T47D (cell line): Measurements from ENCODE around the gene SEPTIN1.
"Not testable (repeated sequence)": the region's sequence is repeated elsewhere in the genome, so short reads cannot be mapped to it uniquely, and the experiment has no call there.

ENCODE experiments used
- DNase-seq, 2 experiments: peaks; one replicate each; pipeline versions ENCODE4 v3.0.0 to v3.0.0-alpha.2; 2011 to 2012; ENCODE audit warnings: low read depth in 1 of 2, low spot score in 1 of 2
- JUND ChIP-seq: IDR thresholded peaks from 2 replicates; pipeline ENCODE4 v1.6.1; 2012; ENCODE audit warnings: low read depth
- in situ Hi-C: cut with HindIII; loops from 2 replicates; pipeline ENCODE4 v1.10.0; 2016; ENCODE audit warnings: low sequenced_read_pairs, low pct_unique_long_range_greater_than_20kb

SEPTIN1 gene

DNA sequence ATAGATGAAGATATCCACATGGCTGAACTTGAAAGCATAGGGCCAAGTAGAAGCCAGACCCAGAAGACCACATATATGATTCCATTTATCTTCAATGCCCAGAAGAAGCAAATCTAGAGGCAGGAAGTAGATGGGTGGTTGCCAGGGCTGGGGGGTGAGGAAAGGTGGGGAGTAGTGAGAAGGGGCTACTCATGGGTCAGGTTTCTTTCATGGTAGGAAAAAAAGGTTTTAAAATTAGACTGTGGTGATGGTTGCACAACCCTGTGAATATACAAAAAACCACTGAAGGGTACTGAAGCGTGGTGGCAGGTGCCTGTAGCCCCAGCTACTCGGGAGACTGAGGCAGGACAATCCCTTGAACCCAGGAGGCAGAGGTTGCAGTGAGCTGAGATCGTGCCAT, 32.7 kb downstream of the SEPTIN1 start:
- no peak for TF ChIP-seq JUND
- in situ Hi-C loops, result no loop called here
- no peak for DNase-seq

DNA sequence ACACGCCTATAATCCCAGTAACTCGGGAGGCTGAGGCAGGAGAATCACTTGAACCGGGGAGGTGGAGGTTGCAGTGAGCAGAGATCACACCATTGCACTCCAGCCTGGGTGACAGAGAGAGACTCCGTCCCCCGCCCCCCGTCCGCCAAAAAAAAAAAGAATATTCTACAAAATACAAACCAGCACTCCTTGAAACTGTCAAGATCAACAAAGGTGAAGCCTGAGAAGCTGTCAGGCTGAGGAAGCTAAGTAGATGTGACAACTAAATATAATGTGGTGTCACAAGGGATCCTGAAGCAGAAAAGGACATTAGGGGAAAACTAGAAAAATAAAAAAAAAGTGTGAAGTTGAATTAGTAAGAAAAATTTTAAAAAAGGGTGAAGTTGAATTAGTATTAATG, 33.4 kb downstream of the SEPTIN1 start:
- TF ChIP-seq JUND, result no peak
- in situ Hi-C loops, result no loop called here
- DNase-seq, result no peak

DNA sequence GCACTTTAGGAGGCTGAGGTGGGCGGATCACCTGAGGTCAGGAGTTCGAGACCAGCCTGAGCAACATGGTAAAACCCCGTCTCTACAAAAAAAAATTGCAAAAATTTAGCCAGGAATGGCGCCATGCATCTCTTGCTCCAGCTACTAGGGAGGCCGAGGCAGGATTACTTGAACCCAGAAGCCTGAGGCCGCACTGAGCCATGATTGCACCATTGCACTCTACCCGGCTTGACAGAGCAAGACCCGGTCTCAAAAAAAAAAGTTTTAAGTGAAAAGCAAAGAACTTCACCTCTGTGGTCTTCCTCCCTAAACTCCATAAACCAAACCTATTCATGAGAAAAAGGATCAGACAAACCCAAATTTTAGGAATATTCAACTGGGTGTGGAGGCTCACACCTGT, 34.2 kb downstream of the SEPTIN1 start:
- in situ Hi-C loops, result no loop called here
- TF ChIP-seq JUND, result no peak
- DNase-seq, result no peak

DNA sequence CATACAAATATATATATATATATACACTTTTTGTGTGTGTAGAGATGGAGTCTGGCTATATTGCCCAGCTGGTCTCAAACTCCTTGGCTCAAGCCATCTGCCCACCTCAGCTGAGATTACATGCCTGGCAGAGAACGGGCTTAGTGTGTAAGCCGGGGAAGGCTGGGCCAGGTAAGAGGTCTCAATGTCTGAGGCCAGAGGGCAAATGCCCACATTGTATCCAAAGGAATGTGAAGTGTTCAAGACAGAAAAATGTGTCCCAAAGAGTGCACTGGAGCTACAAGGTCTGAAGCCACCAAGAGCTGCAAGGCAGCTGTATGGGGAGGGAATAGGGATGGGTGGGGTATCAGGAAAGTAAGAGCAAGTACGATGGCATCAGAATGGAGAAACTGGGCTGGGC, 36.1 kb downstream of the SEPTIN1 start:
- in situ Hi-C loops, result no loop called here
- DNase-seq, result no peak
- TF ChIP-seq JUND, result no peak

DNA sequence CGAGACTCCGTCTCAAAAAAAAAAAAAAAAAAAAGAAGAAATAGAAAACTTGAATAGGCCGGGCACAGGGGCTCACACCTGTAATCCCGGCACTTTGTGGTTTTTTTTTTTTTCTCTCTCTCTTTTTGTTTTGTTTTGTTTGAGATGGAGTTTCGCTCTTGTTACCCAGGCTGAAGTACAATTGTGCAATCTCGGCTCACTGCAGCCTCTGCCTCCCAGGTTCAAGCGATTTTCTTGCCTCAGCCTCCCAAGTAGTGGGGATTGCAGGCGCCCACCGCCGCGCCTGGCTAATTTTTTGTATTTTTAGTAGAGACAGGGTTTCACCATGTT, 38.9 kb downstream of the SEPTIN1 start:
- DNase-seq, in situ Hi-C loops: not testable (repeated sequence)

DNA sequence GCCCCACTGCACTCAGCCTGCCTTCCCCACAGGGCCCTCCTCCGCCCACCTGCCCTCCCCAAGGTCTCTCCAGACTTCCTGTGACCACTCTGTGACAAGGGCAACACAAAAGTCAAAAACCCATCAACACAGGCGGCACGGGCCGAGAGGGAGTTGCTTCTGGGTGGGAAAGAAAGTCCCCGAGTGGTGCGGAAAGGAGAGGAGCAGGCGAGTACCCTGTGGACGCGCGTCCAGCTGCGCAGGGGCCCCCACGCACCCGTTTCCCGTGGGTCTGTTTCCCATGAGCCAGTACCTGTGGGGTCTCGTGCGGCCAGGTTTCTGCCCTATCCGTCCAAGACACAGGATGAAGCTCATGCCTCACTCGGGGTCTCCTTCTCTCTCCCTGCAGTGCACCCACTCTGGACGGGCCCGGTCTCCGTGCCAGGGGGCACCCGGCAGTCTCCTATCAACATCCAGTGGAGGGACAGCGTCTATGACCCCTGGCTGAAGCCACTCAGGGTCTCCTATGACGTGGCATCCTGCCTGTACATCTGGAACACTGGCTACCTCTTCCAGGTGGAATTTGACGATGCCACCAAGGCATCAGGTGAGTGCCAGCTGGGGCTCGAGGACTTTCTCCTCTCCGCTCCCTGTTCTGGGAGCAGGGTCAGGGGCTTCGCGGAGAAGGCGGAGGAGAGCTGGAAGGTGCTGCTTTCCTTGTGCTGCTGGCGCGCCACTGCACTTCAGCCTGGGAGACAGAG, 39.4 kb downstream of the SEPTIN1 start:
- in situ Hi-C loops, result no loop called here
- TF ChIP-seq JUND, result no peak
- DNase-seq, result no peak

DNA sequence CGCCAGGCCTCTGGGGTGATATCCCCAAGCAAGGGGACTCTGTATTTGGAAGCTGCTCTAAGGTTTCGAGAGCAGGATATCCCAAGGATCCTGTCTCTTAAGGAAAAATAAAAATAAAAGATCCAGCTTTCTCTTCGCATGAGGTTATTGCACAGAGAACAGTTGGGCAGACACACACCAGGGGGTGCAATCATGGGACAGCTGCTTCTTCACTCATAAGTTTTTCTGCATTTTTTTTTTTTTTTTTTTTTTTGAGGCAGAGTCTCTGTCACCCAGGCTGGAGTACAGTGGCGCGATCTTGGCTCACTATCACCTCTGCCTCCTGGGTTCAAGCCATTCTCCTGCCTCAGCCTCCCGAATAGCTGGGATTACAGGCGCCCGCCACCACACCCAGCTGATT, 40.4 kb downstream of the SEPTIN1 start:
- DNase-seq, in situ Hi-C loops: not testable (repeated sequence)

DNA sequence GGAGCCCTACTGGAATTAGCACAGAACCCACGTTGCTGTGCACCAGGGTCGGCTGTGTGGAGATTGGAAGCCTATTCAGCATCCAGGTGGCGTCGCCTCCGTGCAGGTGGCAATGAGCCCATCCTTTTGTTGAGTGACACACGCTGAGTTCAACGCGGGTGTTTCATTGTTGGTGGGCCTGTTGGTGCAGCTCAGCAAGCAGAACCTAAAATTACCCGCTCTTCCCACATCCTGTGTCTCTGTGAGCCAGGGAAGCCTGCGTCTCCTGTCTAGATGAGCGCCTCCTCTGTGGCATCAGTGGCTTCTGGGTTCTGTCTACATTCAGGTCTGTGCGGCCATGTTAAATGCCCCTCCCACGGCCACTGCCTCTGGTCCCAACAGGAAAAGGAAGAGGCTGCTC, 41.7 kb downstream of the SEPTIN1 start:
- in situ Hi-C loops, result no loop called here
- DNase-seq, result no peak

DNA sequence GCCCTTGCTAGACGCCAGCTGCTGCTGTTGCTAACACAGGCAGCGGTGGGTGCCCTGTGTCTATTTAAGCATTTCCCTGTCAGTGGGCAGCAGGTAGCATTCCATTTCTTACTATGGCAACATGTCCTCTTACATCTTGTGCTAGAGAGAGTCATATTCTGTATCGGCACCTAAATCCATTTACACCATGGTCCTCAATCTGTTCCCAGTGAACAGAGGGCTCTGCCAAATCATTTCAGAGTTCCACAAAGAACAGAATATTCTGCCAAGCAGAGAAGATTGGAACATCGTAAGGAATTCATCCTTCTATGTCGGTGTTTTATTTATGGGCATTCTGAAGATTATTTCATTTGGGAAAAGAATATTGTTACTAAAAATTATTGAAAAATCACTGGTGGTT, 43.6 kb downstream of the SEPTIN1 start:
- in situ Hi-C loops, DNase-seq: not testable (repeated sequence)

More for the DNA sequence above, 41.7 kb downstream of the SEPTIN1 start:
- no peak for TF ChIP-seq JUND

DNA sequence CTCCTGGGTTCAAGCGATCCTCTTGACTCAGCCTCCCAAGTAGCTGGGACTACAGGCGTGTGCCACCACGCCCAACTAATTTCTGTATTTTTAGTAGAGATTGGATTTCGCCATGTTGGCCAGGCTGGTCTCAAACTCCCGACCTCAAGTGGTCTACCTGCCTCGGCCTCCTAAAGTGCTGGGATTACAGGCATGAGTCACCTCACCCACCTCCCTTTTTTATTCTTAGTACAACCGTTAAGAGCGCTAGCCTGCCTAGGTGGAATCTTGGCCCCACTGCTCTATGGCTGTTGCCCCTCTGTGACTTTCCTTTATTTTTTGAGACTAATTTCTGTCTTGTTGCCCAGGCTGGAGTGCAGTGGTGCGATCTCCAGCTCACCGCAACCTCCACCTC, 44.4 kb downstream of the SEPTIN1 start:
- DNase-seq, in situ Hi-C loops: not testable (repeated sequence)

DNA sequence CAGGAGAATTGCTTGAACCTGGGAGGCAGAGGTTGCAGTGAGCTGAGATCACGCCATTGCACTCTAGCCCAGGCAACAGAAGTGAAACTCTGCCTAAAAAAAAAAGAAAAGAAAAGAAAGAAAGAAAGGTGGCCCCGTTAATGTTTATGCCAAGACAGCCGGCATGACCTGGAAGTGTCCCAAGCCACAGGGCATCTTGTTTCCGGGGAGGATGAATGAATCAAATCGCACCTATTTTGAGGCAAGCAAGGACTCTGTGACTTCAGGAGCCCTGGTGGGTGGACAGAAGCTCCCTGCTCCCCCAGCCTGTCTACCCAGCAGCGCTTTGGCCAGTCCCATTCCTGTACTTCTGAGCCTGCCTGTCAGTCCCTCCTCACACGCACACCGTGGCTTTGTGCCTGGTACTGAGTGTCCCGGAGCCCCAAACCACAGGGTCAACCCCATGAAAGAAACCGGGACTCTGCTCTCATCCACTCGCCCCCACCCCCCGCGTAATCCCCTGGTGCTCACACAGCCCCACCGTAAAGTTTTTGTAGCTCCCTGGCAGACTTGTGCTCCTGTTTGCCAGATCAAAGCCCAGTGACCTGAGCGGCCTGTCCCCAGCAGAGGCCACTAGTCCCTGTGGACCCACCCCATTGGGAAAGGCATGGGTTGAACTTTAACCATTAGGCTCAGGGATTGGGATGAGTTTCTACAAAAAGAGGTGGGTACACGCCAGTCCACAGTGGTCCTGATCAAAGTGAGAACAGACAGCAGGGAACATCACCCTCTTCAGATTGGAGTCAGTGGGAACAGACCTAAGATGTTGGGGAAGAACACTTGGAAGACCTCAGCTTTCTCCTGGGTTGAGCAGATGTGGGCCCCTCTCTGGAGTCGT, 46.5 kb downstream of the SEPTIN1 start:
- TF ChIP-seq JUND, result no peak
- DNase-seq, result peak in 1 of 2 experiments; percentile 42
- in situ Hi-C loops, result no loop called here

DNA sequence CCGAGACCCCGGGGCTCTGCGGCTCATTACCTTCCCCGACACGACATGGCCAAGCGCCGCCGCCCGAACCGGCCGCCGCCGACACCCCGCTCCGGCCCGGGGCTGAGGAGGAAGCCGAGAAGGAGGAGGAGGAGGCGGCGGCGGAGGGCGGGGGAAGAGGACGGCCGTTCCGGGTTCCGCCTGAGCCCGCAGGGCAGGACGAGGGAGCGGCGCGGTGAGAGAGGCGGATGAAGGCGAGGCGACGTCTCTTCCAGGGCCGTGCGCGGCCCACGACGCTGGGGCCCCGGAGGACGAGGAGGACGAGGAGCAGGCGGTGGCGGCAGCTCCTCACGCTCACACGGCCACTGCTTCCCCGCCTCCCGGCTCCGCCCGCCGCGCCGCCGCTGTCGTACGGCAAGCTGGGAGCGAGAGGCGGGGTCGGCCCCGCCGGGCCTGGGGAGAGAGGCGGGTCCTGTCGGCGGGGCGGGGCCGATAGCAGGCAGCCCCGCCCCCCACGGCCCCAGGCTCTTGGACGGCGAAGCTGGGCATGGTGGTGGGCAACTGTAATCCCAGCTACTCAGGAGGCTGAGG, 47.2 kb downstream of the SEPTIN1 start:
- in situ Hi-C loops, result not testable (repeated sequence)
- DNase-seq, result peak; percentile 20 to 85

DNA sequence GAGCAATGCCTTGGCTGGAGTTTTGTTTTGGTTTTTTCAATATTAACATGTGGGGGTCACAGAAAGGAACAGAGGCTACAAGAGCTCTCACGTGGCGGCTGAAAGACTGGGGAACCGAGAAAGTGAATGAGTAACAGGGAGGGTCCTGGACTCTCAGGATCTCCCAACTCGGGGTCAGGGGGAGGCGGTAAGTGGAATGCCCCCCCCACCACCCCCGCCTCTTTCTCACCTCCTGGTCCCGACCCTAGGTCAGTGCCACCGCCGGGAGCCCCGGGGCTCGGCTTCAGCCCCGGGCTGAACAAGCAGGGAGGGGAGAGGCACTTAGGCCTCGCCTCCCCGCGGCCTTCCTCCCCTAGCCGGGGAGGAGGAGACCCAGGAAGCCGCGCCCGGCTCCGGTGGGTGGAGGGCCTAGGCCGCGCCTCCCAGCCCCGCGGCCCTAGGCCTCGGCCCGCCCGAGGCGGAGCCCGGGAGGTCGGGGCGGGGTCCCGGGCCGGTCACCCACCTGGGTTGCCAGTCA, 47.8 kb downstream of the SEPTIN1 start:
- peak in 1 of 2 experiments; percentile 86 for DNase-seq
- in situ Hi-C loops, result not testable (repeated sequence)
